GM23338 (cell line): ENCODE results near the gene ZFP90. TPM values are rescaled to one million over a fixed set of nuclear protein-coding genes. Genes with fewer than 3 reads are reported as not detected.

Source experiments
- ATAC-seq: fragments of 200-7000 bp; cut with Tn5 transposase; 3 replicates; pipeline ENCODE4 v1.9.1; 2020
- DNase-seq: peaks from one replicate; pipeline ENCODE4 v3.0.0-alpha.2; 2015; ENCODE audit warnings: low spot score
- H2AFZ ChIP-seq: fragments of 200-600 bp; sonication (generic); 2 replicates; pipeline ENCODE4 v1.8.0; 2016; ENCODE audit warnings: antibody characterized with exemption, mild to moderate bottlenecking, moderate library complexity
- H3F3A ChIP-seq: fragments of 200-600 bp; sonication (generic); replicated peaks from 2 replicates; pipeline ENCODE4 v1.8.0; 2017; ENCODE audit warnings: antibody characterized with exemption, mixed run types, low read depth
- H3K27ac ChIP-seq: fragments of 200-600 bp; sonication (generic); 2 replicates; pipeline ENCODE4 v1.6.1; 2016; ENCODE audit warnings: low read depth
- H3K27me3 ChIP-seq: fragments of 200-600 bp; sonication (generic); 2 replicates; pipeline ENCODE4 v1.8.0; 2016; ENCODE audit warnings: mild to moderate bottlenecking, mixed run types, moderate library complexity; ENCODE audit not compliant: insufficient read depth
- H3K36me3 ChIP-seq: fragments of 200-600 bp; sonication (generic); 2 replicates; pipeline ENCODE4 v1.8.0; 2016; ENCODE audit warnings: mild to moderate bottlenecking; ENCODE audit not compliant: insufficient read depth
- H3K4me1 ChIP-seq: fragments of 200-600 bp; sonication (generic); 2 replicates; pipeline ENCODE4 v1.8.0; 2016; ENCODE audit warnings: mild to moderate bottlenecking, moderate library complexity; ENCODE audit not compliant: insufficient read depth
- H3K4me2 ChIP-seq: fragments of 200-600 bp; sonication (generic); 2 replicates; pipeline ENCODE4 v1.7.1; 2017; ENCODE audit warnings: mixed run types
- H3K4me3 ChIP-seq: fragments of 200-600 bp; sonication (generic); 2 replicates; pipeline ENCODE4 v1.6.1; 2016; ENCODE audit warnings: mixed run types
- H3K79me2 ChIP-seq: fragments of 200-600 bp; sonication (generic); replicated peaks from 2 replicates; pipeline ENCODE4 v1.8.0; 2017; ENCODE audit warnings: mild to moderate bottlenecking; ENCODE audit not compliant: insufficient read depth
- H3K9me2 ChIP-seq: fragments of 200-600 bp; sonication (generic); 2 replicates; pipeline ENCODE4 v1.8.0; 2017; ENCODE audit not compliant: insufficient read depth
- H4K20me1 ChIP-seq: fragments of 200-600 bp; sonication (generic); replicated peaks from 2 replicates; pipeline ENCODE4 v1.8.0; 2017; ENCODE audit warnings: mild to moderate bottlenecking; ENCODE audit not compliant: insufficient read depth
- H3K27ac Mint-ChIP-seq: 2 replicates; pipeline ENCODE4 v1.8.0; 2020; ENCODE audit warnings: inconsistent platforms, mild to moderate bottlenecking, moderate library complexity, mixed read lengths
- H3K27me3 Mint-ChIP-seq: 3 replicates; pipeline ENCODE4 v1.8.0; 2022; ENCODE audit warnings: low read depth, mild to moderate bottlenecking, moderate library complexity, mixed read lengths, inconsistent platforms; ENCODE audit not compliant: insufficient read depth, poor library complexity
- H3K36me3 Mint-ChIP-seq: 3 replicates; pipeline ENCODE4 v1.8.0; 2021; ENCODE audit warnings: low read depth, mild to moderate bottlenecking, inconsistent platforms, moderate library complexity, mixed read lengths
- H3K4me1 Mint-ChIP-seq: 3 replicates; pipeline ENCODE4 v1.8.0; 2020; ENCODE audit warnings: mild to moderate bottlenecking, inconsistent platforms, mixed read lengths
- H3K4me3 Mint-ChIP-seq: 3 replicates; pipeline ENCODE4 v1.8.0; 2021; ENCODE audit warnings: moderate library complexity, mild to moderate bottlenecking, inconsistent platforms, mixed read lengths
- H3K9me3 Mint-ChIP-seq: 3 replicates; pipeline ENCODE4 v1.8.0; 2020; ENCODE audit warnings: moderate library complexity, mild to moderate bottlenecking, inconsistent platforms, mixed read lengths
- CREB1 ChIP-seq: fragments of 250-450 bp; sonication (Bioruptor Pico); IDR thresholded peaks from 2 replicates; pipeline ENCODE4 v1.5.0; 2020; ENCODE audit warnings: low read depth, mild to moderate bottlenecking, moderate library complexity
- ETS1 ChIP-seq: IDR thresholded peaks from 2 replicates; pipeline ENCODE4 v1.6.1; 2016; ENCODE audit warnings: antibody characterized with exemption
- EZH2 ChIP-seq: fragments of 200-600 bp; sonication (generic); IDR thresholded peaks from one replicate; pipeline ENCODE4 v1.8.0; 2017; ENCODE audit warnings: antibody characterized with exemption, mild to moderate bottlenecking, low read depth; ENCODE audit not compliant: unreplicated experiment
- EZH2phosphoT487 ChIP-seq: fragments of 200-600 bp; sonication (generic); IDR thresholded peaks from one replicate; pipeline ENCODE4 v1.8.1; 2018; ENCODE audit warnings: antibody characterized with exemption; ENCODE audit not compliant: unreplicated experiment
- NANOG ChIP-seq: IDR thresholded peaks from 2 replicates; pipeline ENCODE4 v1.6.1; 2016; ENCODE audit warnings: antibody characterized with exemption, borderline replicate concordance
- POLR2AphosphoS5 ChIP-seq: IDR thresholded peaks from 2 replicates; pipeline ENCODE4 v1.6.1; 2016; ENCODE audit warnings: antibody characterized with exemption, low read depth
- REST ChIP-seq: IDR thresholded peaks from one replicate; pipeline ENCODE4 v1.6.1; 2018; ENCODE audit warnings: antibody characterized with exemption; ENCODE audit not compliant: unreplicated experiment
- STAT1 ChIP-seq: IDR thresholded peaks from one replicate; pipeline ENCODE4 v1.6.1; 2016; ENCODE audit warnings: antibody characterized with exemption; ENCODE audit not compliant: unreplicated experiment
- ZNF114 ChIP-seq: fragments of 250-450 bp; sonication (Bioruptor Pico); IDR thresholded peaks from 2 replicates; pipeline ENCODE4 v1.5.0; 2020; ENCODE audit warnings: mild to moderate bottlenecking, moderate library complexity
- ZNF331 ChIP-seq: fragments of 250-450 bp; sonication (Bioruptor Pico); IDR thresholded peaks from 2 replicates; pipeline ENCODE4 v1.5.0; 2020; ENCODE audit warnings: low read depth, mild to moderate bottlenecking, moderate library complexity
- polyA plus RNA-seq: library from polyadenylated mRNA; unstranded; fragments of >200 nt; fragmentation: Nextera tagmentation; extraction: Ambion mirVana; gene quantifications from 2 replicates; pipeline ENCODE4 v1.2.1, GENCODE V29; 2016
- total RNA-seq: library from RNA; depleted of rRNA; stranded (reverse); fragments of >200 nt; shearing (Covaris generic); gene quantifications from 2 replicates; pipeline ENCODE4 v1.2.3, GENCODE V29; 2014

ZFP90 gene
- total and polyA plus RNA-seq, 2 experiments from 2014 or later, result 12.8 to 14.6 TPM

GRCh38 chr16:68512183-68512582 lies 26.9 kb upstream of the ZFP90 start (continued):
- TF ChIP-seq ZNF331 (no peak), CREB1 (CRISPR knock-in tag) (no peak), EZH2 (no peak), EZH2phosphoT487 (no peak), ZNF114 (CRISPR knock-in tag) (no peak), NANOG (no peak), REST (no peak), STAT1 (no peak), ETS1 (no peak)

GRCh38 chr16:68512742-68513141 lies 26.3 kb upstream of the ZFP90 start:
- H3K27me3 Mint-ChIP-seq, result peaks cover 17% of the 10 kb centered on the region
- Histone ChIP-seq H3K9me2 (no peaks in the 10 kb centered on the region), H3K4me2 (no peak overlapping the region), H3K4me1 (no peaks in the 10 kb centered on the region), H3K79me2 (no peaks in the 10 kb centered on the region), H3K27me3 (peaks cover 4% of the 10 kb centered on the region), H3K27ac (no peak overlapping the region), H3K36me3 (no peaks in the 10 kb centered on the region), H4K20me1 (no peaks in the 10 kb centered on the region), H3K4me3 (no peak overlapping the region), H3F3A (0 out of 2 replicates have a peak, but pooled peaks cover 4% of the 10 kb centered on the region), H2AFZ (no peak overlapping the region)
- TF ChIP-seq EZH2phosphoT487 (no peak), NANOG (no peak), REST (no peak), POLR2AphosphoS5 (no peak), CREB1 (CRISPR knock-in tag) (no peak), ZNF114 (CRISPR knock-in tag) (no peak), STAT1 (no peak), ETS1 (no peak)
- DNase-seq (no peak), ATAC-seq (no peak)
- no peaks in the 10 kb centered on the region for H3K4me1 Mint-ChIP-seq
- no peak overlapping the region for H3K4me3 Mint-ChIP-seq
- H3K27ac Mint-ChIP-seq, result no peak overlapping the region
- H3K9me3 Mint-ChIP-seq, result no peaks in the 10 kb centered on the region
- H3K36me3 Mint-ChIP-seq, result no peaks in the 10 kb centered on the region
